Measurements from ENCODE around the gene PLA2G15.

GRCh38 chr16:68269793-68270192 is 24.6 kb downstream of the PLA2G15 start:
- TF ChIP-seq CTCF (IDR thresholded peaks at IDR 0.05) (no peak), POLR2A (IDR thresholded peaks at IDR 0.05) (no peak)
